ENCODE data around the gene ZNF587.

- TF ChIP-seq, protein P1, sequence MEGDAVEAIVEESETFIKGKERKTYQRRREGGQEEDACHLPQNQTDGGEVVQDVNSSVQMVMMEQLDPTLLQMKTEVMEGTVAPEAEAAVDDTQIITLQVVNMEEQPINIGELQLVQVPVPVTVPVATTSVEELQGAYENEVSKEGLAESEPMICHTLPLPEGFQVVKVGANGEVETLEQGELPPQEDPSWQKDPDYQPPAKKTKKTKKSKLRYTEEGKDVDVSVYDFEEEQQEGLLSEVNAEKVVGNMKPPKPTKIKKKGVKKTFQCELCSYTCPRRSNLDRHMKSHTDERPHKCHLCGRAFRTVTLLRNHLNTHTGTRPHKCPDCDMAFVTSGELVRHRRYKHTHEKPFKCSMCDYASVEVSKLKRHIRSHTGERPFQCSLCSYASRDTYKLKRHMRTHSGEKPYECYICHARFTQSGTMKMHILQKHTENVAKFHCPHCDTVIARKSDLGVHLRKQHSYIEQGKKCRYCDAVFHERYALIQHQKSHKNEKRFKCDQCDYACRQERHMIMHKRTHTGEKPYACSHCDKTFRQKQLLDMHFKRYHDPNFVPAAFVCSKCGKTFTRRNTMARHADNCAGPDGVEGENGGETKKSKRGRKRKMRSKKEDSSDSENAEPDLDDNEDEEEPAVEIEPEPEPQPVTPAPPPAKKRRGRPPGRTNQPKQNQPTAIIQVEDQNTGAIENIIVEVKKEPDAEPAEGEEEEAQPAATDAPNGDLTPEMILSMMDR (conservative IDR thresholded peaks at IDR 0.05; ENCODE audit: low read depth, low read length), result no peak
- TF ChIP-seq EZH2phosphoT487 (IDR thresholded peaks at IDR 0.05; ENCODE audit: borderline replicate concordance, low read length), result no peak
- no peak for TF ChIP-seq EZH2 (IDR thresholded peaks at IDR 0.05; ENCODE audit: low read length, unreplicated experiment)
Observed at GRCh38 chr19:57850553-57851017, 926 bp downstream of the ZNF587 start.
